ENCODE data around the gene GPD2.
"Not testable (repeated sequence)": the region's sequence is repeated elsewhere in the genome, so short reads cannot be mapped to it uniquely, and the experiment has no call there.

GRCh38 chr2:156618071-156618470 is 181.9 kb downstream of the GPD2 start:
- not testable (repeated sequence) for TF ChIP-seq CTCF, POLR2A (IDR thresholded peaks at IDR 0.05)
